ENCODE data around the gene INPP4B. TPM values are rescaled to one million over a fixed set of nuclear protein-coding genes. Genes with fewer than 3 reads are reported as not detected.
"Not testable (repeated sequence)": the region's sequence is repeated elsewhere in the genome, so short reads cannot be mapped to it uniquely, and the experiment has no call there.

Gene INPP4B
- total RNA-seq, 2 experiments from 2014 or later = 42.9 to 44.0 TPM

DNA sequence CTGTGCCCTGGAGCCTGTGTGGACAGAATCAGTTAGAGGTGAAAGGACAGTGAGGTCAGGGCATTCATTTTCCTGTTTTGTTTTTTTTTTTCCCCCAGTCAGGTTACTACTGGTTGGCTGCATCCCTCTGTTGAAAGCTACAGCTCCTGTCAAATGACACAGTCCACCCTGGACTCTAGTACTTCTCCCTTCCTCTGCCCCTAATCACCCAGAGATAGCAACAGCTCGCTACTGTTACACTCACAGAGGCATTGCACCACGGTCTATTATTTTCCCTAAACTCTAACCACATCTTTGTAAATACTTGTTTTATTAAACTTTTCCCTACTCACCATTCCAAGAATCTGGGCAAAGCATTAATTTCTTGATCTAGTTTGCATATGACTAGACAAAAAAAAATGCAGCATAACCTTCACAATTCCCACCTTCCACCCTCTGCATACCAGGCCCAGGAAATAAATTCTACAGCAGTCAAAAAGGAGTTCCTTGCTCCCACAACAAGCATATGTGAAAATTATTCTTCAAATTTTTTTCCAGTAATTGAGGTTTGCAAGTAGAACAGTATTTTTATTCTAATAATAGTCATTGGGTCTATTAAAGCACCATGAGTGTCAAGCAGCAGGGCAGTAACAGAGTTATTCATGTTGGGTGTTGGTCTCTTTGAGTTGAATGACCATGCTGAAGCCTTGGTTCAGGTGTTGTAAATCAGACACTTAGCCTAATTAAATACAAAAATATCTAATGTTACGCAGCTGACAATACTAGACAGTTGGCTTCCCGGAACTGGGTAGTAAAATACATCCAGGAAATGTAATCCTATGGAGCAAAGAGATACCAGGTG, 329.2 kb downstream of the INPP4B start:
- CTCF ChIA-PET = no interaction called here

DNA sequence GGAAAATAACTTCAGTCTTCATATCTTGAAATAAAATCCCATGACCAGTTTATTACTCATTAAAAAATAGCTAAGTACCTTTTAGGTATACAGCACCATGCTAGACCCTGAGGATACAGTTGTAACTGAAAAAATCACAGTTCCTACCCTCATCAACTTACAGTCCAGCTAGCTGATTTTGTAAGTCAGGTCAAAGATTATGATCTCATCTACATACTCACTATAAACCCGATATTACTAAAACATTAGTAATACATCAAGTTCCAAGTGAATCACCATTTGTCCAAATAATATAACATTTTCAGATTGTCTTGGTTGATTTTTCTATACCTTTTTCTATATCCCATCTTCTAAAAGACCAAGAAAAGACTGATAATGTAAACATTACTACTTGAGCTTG, 333.9 kb downstream of the INPP4B start:
- ChIA-PET CTCF (no interaction called here), POLR2A (no interaction called here)

More for the DNA sequence above, 329.2 kb downstream of the INPP4B start:
- POLR2A ChIA-PET = no interaction called here

DNA sequence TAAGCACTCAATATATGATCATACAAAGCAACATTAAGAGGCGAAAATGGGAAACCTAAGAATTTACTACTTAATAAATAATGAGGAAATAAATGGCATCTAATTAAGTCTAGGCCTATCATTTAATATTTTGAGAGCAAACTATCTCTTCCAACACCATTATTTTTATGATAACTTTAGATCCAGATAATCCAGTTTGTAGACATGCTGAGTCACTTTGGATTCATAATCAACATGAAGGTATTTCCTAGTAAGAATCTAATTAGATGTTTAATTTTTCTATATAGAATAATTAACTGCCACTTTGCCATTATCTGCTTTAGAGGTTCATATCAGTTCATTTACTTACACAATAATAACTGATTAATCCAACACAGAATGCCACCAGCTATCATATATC, 336.2 kb downstream of the INPP4B start:
- ChIA-PET CTCF (no interaction called here), POLR2A (no interaction called here)

DNA sequence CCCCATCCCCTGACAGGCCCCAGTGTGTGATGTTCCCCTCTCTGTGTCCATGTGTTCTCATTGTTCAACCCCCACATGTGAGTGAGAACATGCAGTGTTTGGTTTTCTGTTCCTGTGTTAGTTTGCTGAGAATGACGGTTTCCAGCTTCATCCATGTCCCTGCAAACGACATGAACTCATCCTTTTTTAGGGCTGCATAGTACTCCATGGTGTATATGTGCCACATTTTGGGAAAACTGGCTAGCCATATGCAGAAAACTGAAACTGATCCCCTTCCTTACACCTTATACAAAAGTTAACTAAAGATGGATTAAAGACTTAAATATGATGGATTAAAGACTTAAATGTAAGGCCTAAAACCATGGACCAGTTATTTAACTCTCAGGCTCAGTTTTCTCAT, 336.7 kb downstream of the INPP4B start:
- POLR2A ChIA-PET, CTCF ChIA-PET: not testable (repeated sequence)

DNA sequence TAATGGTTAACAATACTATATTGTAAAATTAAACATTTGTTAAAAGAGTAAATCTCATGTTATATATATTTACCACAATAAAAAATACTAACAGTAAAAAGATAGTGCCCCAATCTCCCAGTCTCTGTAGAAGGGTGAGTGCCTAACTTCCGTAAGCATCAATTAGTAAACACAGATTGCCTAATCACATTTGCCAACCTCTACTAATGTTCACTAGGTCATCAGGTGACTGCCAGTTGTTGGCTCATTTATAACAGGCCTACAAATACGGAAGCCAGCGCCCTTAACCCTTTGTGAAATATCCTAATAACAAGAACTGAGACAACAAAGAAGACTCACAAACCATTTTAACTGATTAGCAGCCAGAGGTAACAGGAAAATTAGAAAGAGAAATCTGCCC, 345.1 kb downstream of the INPP4B start:
- POLR2A ChIA-PET = no interaction called here
- CTCF ChIA-PET = no interaction called here

DNA sequence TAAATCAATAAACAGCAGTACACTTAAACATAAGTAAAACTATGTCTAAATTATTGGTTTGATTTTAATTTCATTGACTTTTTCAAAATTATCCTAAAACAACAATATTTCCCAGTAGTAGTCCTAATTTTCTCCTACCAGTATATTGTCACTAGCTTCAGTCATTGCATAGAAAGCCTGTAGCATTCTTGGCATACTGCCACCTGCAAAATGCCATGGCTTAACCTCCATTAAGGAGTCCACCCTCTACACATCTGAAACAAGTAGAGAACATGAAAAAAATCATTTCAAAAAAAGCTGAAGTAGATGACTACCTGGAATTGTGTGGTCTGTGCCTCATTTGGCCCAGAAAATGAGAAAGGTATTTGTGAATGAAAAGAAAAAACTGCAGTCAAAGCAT, 348.5 kb downstream of the INPP4B start:
- ChIA-PET POLR2A (no interaction called here), CTCF (no interaction called here)

DNA sequence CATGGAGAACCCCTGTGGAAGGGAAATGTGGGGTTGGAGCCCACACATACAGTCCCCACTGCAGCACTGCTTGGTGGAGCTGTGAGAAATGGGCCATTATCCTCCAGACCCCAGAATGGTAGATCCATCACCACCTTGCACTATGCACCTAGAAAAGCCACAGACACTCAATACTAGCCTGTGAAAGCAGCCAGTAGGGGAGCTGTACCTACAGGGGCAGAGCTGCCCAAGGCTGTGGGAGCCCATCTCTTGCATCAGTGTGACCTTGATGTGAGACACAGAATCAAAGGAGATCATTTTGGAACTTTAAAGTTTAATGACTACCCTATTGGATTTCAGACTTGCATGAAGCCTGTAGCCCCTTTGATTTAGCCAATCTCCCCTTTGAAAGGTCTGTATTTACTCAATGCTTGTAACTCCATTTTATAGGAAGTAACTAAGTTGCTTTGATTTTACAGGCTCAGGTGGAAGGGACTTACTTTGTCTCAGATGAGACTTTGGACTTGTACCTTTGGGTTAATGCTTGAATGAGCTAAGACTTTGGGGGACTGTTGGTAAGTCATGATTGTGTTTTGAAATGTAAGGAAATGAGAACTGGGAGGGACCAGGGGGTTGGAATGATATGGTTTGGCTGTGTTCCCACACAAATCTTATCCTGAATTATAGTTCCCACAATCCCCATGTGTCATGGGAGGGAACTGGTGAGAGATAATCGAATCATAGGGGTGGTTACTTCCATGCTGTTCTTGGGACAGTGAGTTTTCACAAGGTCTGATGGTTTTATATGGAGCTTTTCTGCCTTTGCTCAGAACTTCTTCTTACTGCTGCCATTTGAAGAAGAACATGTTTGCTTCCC, 352.6 kb downstream of the INPP4B start:
- POLR2A ChIA-PET = no interaction called here
- CTCF ChIA-PET = no interaction called here

DNA sequence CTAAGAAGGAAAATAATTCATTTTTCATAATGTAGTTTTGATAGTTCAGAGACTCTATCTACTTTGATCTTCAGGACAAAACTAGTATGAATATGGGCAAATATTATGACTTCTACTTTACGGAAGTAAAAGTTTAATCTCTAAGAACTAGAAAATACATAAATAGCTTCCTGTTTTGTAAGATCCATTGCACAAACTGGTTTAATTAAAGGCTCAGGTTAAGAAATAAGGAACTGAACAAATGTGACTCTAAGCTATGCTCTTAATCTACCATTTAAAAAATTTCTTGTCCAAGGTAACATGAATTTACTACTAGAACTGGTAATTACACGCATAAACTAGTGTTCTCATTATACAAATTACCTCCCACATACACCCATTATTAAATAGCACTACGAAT, 360.6 kb downstream of the INPP4B start:
- POLR2A ChIA-PET = no interaction called here
- CTCF ChIA-PET = no interaction called here

DNA sequence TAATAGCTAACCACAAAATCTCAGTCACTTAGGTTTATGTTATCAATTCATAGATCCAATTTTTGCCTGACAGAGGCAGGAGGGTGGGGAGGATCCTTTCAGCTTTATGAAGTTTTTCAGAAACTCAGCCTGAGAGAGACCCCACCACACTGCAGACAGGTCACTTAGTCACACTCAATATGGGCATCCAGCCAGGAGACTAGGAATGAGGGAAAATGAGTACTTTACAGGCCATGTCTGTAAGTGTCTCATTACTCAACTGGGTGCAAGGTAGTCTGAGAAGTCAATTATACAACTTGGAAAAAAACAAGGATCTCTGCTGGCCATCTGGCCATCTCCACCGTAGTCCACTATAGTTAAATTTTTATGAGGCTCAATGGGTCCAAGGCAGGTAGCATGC, 365.9 kb downstream of the INPP4B start:
- POLR2A ChIA-PET = no interaction called here
- CTCF ChIA-PET = no interaction called here

DNA sequence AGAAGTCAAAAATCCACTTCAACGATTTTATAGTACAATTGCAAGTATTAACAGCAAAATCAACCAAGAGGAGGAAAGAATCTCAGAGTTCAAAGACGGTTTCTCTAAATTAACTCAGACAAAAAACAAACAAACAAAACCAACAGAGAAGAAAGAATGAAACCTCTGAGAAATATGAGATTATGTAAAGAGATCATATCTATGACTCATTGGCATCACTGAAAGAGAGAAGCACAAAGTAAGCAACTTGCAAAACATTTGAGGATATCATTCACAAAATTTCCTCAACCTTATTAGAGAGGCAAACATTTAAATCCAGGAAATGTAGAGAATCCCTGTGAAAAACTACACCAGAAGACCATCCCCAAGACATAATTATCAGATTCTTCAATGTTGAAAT, 370.4 kb downstream of the INPP4B start:
- ChIA-PET POLR2A (no interaction called here), CTCF (no interaction called here)

DNA sequence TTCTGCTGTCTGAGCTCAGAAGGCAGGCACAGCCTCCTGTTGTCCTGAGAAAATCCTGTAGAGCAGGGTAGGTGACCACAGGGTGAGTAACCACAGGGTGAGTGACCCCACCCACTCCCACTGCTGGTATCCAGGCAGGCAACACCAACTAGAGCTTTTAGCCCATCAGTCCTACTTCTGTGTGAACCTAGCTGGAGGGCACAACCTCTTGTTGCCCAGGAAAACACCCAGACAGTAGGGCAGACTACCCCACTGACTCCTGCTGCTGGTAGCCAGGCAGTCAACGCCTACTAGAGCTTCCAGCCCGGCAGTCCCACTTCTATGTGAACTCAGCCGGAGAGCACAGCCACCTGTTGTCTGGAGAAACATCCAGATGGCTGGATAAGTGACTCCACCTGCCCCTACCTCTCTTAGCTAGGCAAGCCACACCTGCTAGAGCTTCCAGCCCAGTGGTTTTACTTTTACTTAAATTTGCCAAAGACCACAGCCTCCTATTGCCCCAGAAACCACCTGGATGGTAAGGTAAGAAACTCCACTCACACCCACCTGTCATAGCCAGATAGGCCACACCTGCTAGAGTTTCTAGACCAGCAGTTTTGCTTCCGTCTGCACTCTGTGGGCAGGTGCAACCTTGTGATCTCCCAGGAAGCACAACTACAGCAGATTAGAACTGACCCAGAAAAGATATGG, 371.6 kb downstream of the INPP4B start:
- CTCF ChIA-PET = no interaction called here

DNA sequence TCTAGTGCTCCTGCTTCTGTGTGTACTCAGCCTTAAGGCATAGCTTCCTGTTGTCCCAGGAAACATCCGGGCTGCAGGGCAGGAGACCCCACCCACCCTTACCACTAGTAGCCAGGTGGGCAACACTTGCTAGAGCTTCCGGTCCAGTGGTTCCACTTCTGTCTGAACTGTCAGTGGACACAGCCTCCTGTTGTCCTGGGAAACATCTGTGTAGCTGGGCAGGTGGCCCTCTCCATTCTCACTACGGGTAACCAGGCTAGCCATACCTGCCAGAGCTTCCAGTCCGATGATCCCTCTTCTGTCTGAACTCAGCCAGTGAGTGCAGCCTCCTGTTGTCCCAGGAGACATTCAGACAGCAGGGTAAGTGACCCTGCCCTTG, 372.2 kb downstream of the INPP4B start:
- CTCF ChIA-PET = no interaction called here
- POLR2A ChIA-PET = no interaction called here

More for the DNA sequence above, 371.6 kb downstream of the INPP4B start:
- POLR2A ChIA-PET = no interaction called here

DNA sequence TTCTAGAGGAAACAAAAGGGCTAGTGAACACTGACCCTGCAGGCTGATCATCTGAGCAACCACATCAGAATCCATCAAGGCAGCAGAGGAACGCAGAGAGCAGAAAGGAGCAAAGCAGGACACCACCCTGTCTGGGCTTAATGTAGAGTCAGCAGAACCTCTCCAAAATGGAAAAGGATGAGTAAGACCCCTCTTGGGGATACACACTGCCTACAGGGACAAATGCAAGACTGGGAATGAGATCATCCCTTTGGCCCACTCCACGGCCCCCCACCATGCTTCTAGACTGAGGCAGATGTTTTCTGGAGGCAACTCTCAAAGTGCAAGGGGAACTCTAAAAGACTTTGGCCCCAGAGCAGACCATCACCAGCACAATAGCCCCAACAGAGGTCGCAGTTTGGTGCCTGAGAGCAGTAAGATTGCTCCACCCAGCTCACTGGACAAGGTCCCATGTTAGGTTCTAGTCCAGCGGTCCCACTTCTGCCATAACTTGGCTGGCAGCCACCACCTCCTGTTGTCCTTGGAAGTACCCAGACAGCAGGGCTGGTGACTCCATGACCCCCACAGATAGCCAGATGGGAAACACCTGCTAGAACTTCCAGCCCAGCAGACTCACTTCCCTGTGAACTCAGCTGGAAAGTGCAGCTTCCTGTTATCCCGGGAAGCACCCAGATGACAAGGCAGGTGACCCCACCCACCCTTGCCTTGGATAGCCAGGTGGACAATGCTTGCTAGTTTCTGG, 372.7 kb downstream of the INPP4B start:
- POLR2A ChIA-PET = no interaction called here
- CTCF ChIA-PET = no interaction called here

DNA sequence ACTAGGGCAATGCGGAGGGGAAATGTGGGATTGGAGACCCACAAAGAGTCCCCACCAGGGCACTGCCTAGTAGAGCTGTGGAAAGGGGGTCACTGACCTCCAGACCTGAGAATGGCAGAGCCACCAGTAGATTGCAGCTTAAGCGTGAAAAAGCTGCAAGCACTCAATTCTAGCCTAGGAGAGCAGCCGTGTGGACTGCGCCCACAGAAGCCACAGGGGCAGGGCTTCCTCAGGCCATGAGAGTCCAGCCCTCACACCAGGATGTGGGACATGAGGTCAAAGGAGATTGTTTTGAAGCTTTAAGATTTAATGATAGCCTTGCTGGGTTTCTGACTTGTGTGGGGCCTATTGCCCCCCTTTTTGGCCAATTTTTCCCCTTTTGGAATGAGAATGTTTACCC, 379.0 kb downstream of the INPP4B start:
- ChIA-PET POLR2A (no interaction called here), CTCF (no interaction called here)

DNA sequence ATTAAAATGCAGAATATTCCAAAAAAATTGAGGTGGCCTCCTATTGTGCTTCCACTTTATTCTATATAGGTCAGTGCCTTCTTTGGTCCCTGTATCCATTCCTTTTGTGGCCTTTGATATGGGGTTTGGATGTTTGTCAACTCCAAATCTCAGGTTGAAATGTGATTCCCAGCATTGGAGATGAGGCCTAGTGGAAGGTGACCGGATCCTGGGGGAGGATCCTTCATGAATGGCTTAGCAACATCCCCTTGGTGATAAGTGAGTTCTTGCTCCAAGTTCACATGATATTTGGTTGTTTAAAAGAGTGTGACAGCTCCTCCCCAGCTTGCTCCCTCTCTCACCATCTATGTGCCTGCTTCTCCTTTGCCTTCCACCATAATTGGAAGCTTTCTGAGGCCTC, 380.6 kb downstream of the INPP4B start:
- CTCF ChIA-PET = interaction anchor here (0.6 kb wide), 1 partner anchor 180 kb away, joined by 3 read pairs; no protein-coding TSS in a partner anchor
- POLR2A ChIA-PET = no interaction called here

DNA sequence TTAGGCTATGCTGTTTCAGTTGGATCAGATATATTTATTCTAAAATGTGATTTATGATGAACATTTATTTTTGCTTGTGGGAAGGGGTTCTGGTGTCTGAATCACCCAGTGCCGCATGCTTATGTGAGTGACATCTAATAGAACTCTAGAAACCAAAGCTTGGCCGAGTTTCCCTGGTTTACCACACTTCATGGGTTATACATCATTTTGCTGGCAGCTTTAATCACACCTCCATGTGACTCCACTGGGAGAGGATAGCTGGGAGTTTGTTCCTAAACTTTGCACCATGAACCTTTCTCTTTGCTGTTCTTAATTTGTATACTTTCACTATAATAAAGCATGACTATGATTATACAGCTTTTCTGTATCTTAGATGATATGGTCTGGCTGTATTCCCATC, 382.9 kb downstream of the INPP4B start:
- CTCF ChIA-PET = no interaction called here
- POLR2A ChIA-PET = no interaction called here

DNA sequence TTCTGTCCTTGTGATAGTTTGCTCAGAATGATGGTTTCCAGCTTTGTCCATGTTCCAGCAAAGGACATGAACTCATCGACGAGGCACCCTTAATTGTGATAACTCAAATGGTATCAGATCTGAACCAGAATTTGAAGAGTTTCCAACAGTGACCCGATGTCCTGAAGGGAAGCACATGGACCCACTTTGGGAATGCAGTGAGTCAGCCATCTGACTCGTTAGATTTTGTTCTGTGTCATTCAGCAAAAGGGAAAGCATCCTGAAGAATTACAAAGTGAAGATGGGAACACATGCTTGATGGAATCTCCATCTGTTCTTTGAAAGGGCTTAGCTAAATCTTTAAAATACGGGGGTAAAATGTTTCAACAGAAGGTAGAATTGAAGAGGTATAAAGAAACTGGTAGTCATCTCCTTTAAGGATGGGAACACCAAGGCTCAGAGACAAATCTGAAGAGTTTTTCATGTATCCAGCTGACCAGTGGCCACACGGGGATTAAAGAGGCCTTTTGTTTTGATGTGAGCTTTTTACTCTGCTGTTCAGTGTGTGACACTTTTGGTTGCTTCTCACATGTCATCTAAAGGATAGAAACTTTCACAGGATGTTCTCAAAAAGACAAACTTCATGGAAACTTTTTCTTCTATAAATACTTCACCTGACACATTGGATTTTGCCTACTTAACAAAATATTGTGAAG, 393.8 kb downstream of the INPP4B start:
- ChIA-PET POLR2A (no interaction called here), CTCF (no interaction called here)

DNA sequence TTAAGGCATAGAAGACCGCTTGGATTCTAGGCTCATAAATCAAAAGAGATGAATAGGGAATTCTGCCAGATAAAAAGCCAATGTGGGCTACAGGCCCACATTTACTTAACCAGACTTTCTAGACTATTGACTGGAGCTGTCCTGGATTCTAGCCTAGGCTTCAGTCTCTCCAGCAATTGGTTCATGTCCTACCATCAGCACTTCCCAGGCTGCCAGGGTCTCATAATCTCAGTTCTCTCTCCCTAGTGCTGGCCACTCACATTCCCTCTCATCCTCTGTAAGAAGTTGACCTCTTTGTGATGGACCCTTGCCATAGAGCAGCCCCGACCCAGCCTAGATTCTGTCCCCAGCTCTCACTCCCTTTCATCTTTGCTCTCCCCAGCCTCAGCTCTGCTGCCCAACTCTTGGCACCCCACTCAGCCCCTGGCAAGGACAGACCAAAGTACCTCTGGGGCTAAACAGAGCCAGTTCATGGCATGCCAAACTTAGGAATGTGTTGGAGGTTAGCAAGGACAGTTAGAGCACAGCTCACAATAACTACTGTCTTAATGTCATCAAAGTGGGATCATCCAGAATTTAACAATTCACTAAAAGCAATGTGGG, 396.2 kb downstream of the INPP4B start:
- POLR2A ChIA-PET = no interaction called here
- CTCF ChIA-PET = no interaction called here

DNA sequence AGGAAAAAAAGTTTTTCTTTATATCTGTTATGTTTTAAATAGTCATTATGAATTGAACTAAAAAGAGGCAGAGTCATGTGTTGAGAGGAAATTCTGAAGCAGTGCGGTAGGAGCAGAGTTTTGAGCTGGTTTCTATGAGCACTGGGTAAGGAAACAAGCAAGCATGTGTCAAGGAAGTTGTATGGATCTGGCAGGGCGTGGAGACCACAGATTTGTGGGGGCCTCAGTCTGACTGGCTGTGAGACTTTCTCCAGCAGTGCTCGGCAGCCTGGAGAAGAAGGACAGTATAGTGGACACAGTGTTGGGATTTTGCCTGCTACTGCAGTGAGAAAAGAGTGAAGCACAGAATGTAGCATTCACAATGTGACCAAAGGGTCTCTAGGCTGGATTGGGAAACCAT, 399.1 kb downstream of the INPP4B start:
- ChIA-PET CTCF (no interaction called here), POLR2A (no interaction called here)

Measured in activated CD8-positive, alpha-beta memory T cell treated with anti-CD3 and anti-CD28 coated beads for 36 hours (primary cell).